ENCODE results near the gene TES. TPM values are rescaled to one million over a fixed set of nuclear protein-coding genes. Genes with fewer than 3 reads are reported as not detected.

Gene TES
- total and polyA plus RNA-seq, 9 of the 15 experiments (the other 6 are each of a cell fraction or from before 2014, with no cell fraction given) = 20.7 to 61.6 (median 53.8) TPM

GRCh38 chr7:116240024-116240668 lies 29.8 kb downstream of the TES start (continued):
- no peak for TF ChIP-seq ZNF449 (CRISPR knock-in tag; IDR thresholded peaks at IDR 0.05)

DNA sequence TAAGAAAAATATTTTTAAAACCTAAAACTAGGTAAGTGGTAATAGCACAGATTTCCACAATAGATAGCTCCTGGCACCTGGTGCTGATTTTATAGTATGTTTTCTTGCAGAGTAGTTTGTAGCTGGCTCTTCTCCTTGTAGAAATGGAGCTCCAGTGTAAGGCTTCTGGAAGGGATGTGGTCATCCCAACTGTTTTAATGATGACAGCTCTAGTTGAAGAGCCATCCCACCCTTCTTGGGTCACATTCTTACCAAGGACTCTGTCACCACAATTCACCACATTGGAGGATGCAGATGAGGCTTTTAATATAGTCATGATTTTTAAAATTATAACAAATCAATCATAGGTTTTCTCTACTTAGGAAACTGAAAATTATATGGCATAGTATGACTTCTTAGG lies 31.0 kb downstream of the TES start:
- ChIA-PET POLR2A (interaction anchor here (1.0 kb wide), 2 partner anchors 25 to 30 kb away, joined by 3 to 5 read pairs; partner anchors contain the start of gene TES), CTCF (ENCODE audit: low intra/inter-chr PET ratio) (interaction anchor here (0.6 kb wide), 1 partner anchor 82 kb away, joined by 3 read pairs; no protein-coding TSS in a partner anchor)
- no peaks in the 10 kb centered on the region for H3K36me3 ChIP-seq (ENCODE audit: control insufficient read depth, insufficient read depth, low read length)

More for the DNA sequence above, 31.0 kb downstream of the TES start:
- no TSS peak for BruUV-seq (replicated peaks)
- no peak overlapping the region for H3K4me2 ChIP-seq (ENCODE audit: insufficient read depth, low read length)
- H3K4me1 ChIP-seq (replicated peaks in 1 of 2; ENCODE audit: control insufficient read depth in 2 of 2, insufficient read depth in 2 of 2, low read length in 2 of 2) = no peaks in the 10 kb centered on the region
- no peak overlapping the region for H3K9ac ChIP-seq (ENCODE audit: insufficient read depth in 1 of 2, low read depth in 2 of 2, low read length in 2 of 2)
- no peaks in the 10 kb centered on the region for H3K27me3 ChIP-seq (ENCODE audit: control insufficient read depth in 2 of 2, insufficient read depth in 2 of 2, low read length in 2 of 2)
- ATAC-seq = no peak
- no peak overlapping the region for H2AFZ ChIP-seq (ENCODE audit: low read depth, low read length)
- H3K79me2 ChIP-seq (ENCODE audit: control insufficient read depth, insufficient read depth, low read length) = no peaks in the 10 kb centered on the region
- H3K9me3 ChIP-seq (replicated peaks; ENCODE audit: control insufficient read depth, insufficient read depth, low read depth, low read length) = no peaks in the 10 kb centered on the region
- H3K27ac ChIP-seq (ENCODE audit: extremely low read depth, low read depth, low read length) = no peak overlapping the region
- in situ Hi-C loops (cut with MboI) = no loop called here
- H3K4me3 ChIP-seq = no peak overlapping the region
- no peak for DNase-seq (ENCODE audit: extremely low read depth in 1 of 4, low spot score in 3 of 4)
- intact Hi-C loops (cut with micrococcal nuclease) = no loop called here
- H3K9me1 ChIP-seq (ENCODE audit: control insufficient read depth, insufficient read depth, low read length) = no peaks in the 10 kb centered on the region
- no peak for FAIRE-seq
- H4K20me1 ChIP-seq (replicated peaks; ENCODE audit: control insufficient read depth, insufficient read depth, low read length) = no peaks in the 10 kb centered on the region
- no peak for TF ChIP-seq CUX1 (CRISPR knock-in tag; IDR thresholded peaks at IDR 0.05)
- no peak for TF ChIP-seq TCF7 (IDR thresholded peaks at IDR 0.05; ENCODE audit: borderline replicate concordance)
- TF ChIP-seq LCOR (CRISPR knock-in tag; IDR thresholded peaks at IDR 0.05) = no peak
- TF ChIP-seq TEAD2 (tag; IDR thresholded peaks at IDR 0.05) = no peak
- TF ChIP-seq ZNF121 (CRISPR knock-in tag; conservative IDR thresholded peaks at IDR 0.05) = no peak
- TF ChIP-seq HDGF (IDR thresholded peaks at IDR 0.05) = no peak
- no peak for TF ChIP-seq FUS (optimal IDR thresholded peaks at IDR 0.05; ENCODE audit: low read depth, low read length)
- TF ChIP-seq, protein P1, sequence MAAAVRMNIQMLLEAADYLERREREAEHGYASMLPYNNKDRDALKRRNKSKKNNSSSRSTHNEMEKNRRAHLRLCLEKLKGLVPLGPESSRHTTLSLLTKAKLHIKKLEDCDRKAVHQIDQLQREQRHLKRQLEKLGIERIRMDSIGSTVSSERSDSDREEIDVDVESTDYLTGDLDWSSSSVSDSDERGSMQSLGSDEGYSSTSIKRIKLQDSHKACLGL (CRISPR knock-in tag; IDR thresholded peaks at IDR 0.05; ENCODE audit: borderline replicate concordance, poor library complexity, severe bottlenecking) = no peak
- no peak for TF ChIP-seq PHB2 (IDR thresholded peaks at IDR 0.05; ENCODE audit: low read depth)

Data from K562 (cell line).